ENCODE results near the gene KIT.

- no peak for TF ChIP-seq CTCF (IDR thresholded peaks at IDR 0.05)
- no peak for TF ChIP-seq EZH2 (IDR thresholded peaks at IDR 0.05; ENCODE audit: borderline replicate concordance, insufficient read depth, low read depth, low read length, poor library complexity, severe bottlenecking)
These were observed 716 bp downstream of the KIT start for GRCh38 chr4:54658252-54659093.
